ENCODE data around the gene ROM1.

The ROM1 gene

DNA sequence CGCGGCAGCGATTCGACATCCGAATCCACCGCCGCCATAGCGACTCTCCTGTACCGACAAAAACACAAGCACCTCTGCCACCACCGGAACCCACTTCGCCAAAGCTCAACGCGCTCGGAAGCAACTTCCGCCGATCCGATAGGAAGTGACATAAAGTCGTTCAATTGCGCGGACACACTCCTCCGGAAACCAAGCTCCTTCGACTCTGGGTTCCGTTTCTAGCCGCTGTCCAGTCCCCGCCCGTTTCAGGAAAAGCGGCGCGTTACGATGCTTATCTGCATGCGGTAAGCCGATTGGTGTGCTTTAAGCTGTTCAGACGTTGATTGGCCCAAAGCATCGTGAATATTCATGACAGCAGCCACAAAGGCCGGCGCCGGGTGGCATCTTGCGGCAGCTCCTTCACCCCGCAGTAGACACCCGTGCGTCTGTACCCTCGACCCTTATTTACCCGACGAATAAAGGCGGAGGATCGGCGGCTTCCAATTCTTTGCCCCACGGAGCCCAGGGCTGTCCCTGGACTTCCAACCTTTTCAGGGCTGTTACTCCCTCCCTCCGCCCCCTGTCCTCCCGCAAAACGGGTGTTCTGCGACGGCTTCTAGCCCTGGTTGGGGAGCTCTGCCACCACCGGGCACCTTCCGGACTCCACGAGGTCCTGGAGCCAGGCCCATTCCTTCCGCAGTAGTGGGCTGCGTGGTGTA lies 21.5 kb upstream of the ROM1 start, which contains the start of gene TUT1:
TSS of gene TUT1 (minus strand) at position 76 of the 698 bp plus-strand sequence. CDS start at position 38, 38 bp downstream.
- peak; percentile 80 to 100 for DNase-seq

DNA sequence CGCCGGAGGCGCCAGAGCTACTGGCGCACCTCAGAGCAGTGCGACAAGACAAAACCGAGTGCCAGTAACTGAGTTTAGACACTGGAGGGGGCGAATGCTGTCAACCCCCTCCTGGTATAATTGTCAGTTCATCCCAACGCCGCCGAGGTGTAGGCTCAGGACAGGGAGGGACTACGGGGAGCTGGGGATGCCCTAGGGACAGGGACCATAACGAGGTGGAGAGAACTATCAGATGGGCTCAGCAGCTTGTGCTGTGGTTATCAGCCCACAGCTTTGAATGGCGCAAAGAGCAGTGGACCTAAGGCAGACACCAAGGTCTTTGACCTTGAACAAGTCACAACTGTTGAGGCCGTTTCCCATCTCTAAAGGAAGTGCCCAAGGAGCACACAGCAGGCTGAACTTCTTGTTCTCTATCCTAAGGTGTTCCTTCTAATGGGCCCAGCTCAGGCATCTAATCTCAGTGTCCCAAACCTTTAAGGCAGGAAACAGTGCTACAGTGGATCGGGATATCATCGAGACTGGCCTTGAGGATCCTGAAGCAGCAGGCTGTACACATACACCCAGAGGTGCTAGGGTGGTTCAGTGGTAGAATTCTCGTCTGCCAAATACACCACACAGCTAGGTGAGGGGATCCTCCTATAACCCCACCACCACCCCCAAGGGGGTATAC lies 20.8 kb upstream of the ROM1 start:
- no peak for DNase-seq

DNA sequence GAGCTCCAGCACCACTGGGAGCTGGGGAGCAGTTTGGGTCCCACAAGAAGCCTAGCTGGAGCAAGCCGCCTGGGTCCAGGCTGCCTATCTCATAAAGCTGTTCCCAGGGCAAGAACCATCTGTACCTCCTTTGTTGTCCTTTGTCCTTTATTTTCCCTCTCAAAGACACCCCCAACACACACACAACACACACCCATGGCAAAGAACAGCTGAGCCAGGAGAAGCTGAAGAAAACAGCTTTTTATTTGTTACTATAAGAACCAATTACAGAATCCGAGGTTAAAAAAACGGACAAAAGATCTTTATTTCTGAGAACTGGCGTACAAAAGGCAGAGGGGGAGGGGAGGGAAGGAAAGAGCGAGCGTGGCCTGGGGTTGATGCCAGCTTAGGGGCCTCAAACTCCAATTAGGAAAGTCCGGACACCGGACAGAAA lies 20.1 kb upstream of the ROM1 start:
- no peak for DNase-seq

DNA sequence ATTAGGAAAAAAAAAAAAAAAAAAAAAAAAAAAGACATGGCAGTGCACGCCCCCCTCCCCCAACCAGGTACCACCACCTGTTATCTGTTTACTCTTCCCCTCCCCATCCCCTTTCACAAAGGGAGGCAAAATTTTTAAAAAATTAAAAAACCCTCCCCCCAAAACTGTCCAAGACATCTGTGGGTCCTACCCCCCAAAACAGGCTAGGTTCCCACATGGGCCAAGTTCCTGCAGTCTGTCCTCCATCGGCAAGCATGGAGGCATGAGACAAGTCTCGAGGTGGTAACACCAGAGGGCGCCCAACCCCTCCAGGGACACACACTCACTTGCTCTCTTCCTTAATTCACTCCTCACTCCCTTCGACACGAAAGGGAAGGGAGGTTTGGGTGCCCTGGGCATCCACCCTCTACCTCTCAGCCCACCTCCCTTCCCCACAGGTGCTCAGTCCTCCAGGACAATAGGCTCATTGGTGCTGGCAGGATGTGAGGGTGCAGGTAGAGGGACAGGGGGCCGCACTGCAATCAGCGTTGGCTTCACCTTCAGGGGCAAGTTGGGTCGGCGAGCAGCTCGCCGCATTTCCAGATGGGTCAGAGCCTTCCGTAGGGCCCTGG lies 19.5 kb upstream of the ROM1 start:
- peak; percentile 45 to 57 for DNase-seq

DNA sequence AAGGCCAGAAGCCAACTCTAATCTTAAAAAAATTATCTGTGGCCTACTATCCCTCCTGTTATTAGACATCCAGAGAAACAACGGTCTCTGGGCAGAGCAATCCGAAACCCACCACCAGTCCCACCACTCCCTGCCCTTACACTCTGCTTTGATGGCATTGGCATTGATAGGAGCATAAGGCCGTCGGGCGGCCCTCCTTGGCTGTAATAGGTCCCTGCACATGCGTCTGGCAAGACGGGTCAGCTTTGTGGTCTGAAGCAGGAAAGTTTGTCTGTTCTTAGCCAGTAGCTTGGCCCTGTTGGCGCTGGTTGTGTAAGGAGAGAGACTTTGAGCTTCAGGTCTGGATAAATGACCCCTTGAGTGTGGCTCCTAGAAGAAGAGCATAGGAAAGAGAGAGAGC lies 17.9 kb upstream of the ROM1 start:
- no peak for DNase-seq

DNA sequence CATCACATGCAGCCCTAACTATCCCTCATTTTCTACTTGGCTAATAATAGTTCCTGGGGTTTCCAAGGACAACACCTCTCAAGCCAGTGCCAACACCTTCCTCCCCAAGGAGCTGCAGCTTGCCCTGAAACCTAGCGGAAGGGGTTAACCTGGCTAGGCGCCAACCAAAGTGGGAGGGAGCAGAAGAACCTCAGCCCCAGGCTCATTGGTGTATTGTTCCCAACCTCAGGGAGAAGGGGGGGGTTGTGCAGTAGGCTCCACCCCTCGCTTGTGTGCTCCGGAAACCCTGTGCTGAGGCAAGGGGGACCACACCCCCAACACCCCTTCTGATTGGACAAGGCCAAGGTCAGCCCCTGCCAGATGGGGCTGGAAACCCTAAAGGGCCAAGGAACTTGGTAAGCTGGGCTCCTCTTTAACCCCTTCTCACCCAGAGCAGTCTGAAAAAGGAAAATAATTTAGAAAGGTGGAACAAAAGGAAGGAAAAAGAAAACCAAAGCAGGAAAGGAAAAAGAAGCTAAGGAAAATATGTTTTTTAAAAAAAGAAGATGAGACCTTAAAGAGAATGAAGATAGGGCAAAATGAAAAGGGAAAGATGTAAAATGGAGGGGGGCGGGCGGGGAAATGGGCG lies 13.9 kb upstream of the ROM1 start:
- DNase-seq: peak; percentile 60 to 96

DNA sequence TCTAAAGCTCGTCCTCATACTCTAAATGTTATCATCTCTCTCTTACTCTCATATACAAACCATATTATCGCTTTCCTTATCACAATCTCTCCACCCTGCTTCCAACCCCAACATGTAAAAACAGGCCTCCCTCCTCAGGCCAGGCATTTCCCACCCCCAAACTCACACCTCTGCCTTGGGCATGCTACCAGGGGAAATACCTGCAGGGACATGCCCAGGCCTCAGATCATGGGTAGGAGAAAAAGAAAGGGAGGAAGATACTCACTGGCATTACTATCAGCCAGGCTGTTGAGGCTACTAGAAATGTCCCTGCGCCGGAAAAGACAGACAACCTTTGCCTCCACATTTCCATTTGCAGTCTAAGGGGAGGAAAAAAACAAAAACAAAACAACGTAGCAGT lies 13.2 kb upstream of the ROM1 start:
- DNase-seq: no peak

DNA sequence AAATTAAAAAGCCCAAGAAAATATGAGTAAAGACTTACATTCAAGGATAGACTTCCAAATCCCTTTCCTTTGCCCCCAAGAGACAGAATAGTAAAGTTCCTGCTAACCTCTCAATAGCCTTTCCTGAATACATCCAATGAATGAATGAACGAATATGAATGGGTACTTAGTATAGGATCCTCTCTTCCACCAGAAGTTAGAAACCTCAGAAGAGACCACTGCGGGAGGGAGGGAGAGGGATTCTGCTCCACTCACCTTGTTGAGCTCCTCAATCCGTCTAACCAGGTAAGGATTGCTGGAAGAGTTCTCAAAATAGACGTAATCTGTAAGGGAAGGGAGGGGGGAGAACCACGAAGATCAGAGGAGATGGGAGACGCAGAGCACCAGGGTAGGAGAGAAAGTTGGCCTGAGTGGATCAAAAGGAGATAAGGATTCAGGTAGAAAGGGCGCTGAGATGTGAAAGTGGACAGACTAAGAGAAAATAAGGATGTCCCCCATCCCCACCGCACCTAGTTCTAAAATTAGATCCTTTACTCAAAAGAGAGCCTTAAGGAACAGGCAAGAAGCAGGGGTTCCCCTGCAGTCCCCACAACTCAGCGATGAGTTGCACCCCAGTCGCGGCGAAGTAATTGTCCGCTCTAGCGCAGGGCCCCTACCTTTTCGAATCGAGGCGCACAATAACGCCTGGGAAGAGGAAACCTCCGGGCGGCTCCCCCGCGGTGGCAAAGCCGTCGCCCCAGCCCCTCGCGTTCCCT lies 12.5 kb upstream of the ROM1 start:
- no peak for DNase-seq

DNA sequence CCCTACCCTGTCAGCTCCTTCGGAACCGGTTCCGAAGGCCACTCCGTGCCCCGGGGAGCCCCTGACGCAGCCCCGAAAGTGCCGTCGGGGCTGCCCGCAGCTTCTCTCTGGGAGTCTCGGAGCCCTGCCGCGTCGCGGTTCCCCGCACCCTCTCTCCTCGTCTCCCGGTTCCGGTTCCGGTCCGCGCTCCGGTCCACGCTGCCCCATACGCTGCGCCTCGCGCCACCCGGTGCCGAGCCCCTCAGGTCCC lies 12.0 kb upstream of the ROM1 start:
- DNase-seq: peak in 1 of 2 donors; percentile 42

DNA sequence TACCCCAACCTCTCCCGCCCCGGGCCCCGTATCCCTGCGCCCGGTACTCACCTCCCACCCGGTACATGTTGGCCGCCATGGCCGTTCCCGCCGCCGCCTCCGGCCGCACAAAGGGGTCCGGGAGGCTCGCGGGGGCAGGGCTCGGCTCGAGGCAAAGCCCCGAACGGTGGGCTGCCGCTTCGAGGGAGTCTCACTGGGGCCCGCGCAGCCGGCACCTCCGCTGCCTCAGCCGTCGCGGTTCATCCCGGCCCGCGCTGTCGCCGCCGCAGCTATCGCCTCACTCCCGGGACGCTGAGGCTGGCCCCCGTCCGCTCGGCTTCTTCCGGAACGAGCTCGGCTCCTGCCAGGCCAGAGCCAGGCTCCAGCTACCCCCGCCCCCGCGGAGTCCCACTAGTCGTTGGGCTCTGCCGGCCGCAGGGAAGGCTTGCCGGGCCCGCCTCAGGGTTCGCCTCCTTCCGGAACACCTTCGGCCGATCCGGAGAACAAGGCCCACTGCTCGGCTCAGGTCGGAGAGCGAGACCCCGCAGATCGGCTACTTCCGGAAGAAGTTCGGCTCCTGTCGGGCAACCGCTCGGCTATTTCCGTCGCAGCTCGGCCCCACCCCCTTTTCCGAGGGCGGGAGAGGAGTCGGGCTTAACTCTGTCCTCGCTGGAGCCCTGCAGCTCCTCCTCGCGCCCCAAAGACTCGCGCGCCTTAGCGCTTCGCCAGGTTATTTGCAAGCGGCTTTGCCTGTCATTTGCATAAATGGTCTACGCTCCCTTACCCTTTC lies 11.5 kb upstream of the ROM1 start, which contains the start of gene MTA2:
TSS of gene MTA2 (minus strand) at position 494 of the 769 bp plus-strand sequence. CDS start at position 79, 415 bp downstream.
- DNase-seq: peak; percentile 93 to 96

DNA sequence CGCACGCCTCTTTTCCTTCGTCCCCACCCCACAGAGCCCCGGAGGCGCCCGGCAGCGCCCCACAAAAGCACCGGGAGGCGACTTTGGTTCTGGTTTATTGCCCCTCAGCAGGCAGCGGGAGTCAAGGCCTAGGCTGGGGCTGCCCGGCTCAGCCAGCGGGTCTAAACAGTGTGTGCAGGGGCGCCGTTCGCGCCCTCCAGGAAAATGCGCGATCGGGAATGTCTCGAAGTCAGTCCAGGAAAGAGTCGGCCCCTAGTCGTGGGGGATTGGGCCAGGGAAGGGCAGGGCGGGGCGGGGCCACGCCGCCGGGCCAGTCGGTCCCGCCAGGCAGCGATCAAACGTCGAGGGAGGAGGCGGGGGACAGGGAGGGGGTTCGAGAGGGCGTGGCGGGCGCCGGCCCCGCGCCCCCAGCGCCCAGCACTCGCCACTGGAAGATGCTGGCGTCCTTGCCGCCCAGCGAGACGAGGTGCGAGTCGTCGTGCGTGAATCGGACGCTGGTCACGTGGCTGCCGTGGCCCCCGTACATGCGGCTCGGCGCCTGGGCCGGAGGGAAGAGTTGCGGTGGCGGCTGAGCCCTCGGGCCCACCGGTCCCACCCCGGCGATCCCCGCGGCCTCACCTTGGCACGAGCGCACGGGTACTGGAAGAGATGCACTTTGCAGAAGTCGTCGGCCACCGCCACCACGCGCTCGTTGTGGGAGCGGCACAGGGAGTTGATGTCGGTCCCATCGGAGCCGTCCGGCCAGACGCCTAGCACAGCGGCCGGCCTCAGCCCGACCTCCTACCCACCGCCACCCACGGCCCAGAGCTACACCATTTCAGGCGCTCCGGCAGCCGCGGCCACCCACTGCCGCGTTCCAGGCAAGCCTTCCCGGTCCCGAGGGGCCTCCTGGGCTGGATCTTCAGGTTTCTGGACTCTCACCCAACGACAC lies 10.7 kb upstream of the ROM1 start:
- DNase-seq: peak in 1 of 2 donors; percentile 70

DNA sequence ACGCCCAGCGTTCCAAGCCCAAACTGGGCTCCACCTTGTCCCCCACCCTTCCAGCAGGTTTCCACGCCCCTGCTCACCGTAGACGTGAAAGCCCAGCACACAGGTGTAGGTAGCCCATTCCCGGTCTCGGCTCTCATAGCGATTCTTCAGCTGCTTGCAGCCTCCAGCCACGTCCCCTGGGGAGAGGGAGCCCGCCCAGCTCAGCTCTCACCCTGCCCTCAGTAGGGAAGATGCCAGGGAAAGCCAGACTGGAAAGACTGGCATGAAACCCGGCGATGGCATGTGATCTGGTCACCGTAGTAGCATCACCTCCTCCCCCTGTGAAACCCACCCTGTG lies 10.0 kb upstream of the ROM1 start:
- no peak for DNase-seq

DNA sequence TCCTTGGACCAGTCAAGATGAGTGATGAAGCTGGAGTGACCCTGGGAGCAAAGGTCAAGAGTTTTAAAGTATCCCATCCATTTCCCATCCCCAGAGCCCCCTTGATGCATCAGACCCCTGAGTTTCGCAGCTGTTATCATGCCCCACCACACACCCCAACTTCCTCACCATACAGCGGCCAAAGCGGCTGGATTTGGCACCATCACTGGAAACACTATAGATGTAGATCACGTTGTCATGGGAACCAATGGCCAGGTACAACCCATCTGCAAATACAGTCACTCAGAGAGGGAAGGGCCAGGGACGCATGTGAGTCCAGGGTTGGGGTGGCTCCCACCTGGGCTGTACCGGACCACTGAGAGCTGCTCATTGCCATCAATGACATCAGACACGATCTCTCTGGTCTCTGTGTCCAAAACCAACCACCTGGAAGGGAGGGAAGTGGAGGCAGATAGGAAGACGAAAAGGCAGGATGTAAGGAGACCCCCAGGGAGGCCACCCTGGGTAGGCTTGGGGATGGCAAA lies 9.2 kb upstream of the ROM1 start:
- no peak for DNase-seq

DNA sequence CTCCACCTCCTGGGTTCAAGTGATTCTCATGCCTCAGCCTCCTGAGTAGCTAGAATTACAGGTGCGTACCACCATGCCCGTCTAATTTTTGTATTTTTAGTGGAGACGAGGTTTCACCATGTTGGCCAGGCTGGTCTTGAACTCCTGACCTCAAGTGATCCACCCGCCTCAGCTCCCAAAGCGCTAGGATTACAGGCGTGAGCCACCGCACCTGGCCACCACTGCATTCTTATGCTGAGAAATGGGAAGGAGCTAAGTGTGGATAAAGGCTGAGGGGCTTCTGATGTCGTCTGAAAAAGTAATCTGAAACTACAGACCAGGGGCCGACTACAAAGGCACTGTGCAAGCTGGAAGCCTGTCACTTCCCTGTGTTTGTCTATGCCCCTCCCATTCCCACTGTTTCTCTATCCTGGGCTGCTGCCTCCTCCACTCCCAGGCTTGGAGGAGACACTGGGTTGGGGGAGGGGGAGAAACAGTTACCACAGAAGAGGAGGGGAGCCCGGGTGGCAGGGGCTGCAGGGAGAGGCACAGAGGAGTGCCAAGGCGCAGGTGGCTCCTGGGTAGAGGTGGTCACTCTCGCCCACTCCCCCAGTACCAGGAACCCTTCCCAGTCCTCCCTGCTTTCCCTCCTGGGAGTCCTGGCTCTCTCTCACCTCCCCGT lies 8.5 kb upstream of the ROM1 start:
- DNase-seq: no peak

DNA sequence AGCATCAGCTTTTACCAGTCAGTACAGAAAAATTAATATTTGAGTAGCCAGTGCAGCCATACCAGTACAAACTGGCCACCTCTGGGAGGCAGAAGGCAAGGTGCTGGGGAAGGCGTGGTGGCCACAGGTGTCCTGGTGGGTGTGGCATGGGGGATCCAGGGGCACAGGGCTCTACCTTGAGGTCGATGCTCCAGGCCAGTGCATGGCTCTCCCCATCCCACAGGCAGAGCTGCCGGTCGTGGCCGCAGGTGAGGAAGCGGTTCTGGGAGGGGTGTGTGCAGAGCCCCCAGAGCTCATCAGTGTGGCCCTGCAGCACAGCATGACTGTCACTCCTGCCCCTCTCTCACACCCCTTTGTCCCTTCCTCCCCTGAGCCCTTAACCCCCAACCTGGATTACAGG lies 7.6 kb upstream of the ROM1 start:
- DNase-seq: no peak

DNA sequence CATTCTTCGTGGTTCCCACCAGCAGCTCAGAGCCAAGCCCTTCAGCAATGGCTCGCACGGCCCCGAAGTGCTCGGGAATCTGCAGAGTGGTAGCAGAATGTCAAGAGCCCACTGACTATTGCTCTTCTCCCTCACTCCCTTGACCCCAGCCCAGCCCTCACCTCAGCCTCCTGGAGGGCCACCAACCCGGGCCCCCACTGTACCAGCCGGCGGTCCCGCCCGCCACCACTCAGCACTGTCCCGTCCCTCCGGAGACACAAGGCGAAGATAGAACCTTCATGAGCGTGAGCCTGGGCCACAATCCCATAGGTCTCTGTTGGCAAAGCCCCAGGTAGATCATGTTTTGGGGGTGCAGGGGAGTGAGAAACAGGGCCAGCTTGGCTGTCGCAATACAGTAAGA lies 7.2 kb upstream of the ROM1 start:
- DNase-seq: no peak

DNA sequence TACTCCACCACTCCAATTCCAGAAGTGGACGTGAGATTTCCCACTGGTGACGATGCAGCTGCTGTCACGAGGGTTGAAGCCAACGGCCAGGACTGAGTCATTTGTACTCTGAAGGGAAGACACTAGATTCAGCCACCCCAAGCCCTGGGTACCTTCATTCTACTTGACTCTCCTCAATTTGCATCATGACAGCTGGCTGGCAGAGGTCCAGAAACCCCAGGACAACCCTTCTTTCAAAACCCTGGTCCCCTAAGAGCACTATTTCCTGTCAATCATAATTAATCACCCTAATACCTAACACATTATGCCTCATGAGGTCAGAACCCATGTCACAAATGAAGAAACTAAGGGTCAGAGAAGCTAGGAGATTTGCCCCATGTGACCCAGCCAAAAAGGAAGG lies 5.3 kb upstream of the ROM1 start:
- peak in 1 of 2 donors; percentile 36 for DNase-seq

DNA sequence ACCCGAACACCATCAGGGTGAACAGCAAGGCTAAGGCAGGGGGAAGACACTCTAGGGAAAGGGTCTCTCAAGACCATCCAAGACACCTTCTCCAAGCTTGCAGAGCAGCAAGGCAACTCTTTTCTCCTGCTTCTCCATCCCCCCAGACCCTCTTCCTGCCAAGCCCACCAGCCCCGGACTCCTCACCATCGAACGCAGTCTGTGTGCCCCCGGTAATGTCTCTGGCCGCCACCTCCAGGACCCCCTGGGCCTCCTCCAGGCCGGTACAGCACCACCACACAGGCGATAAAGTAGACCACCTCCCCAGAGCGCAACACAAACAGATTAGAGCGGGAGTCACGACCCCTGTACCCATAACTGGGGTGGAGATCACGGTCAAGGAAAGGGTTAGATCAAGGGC lies 4.3 kb upstream of the ROM1 start:
- no peak for DNase-seq

DNA sequence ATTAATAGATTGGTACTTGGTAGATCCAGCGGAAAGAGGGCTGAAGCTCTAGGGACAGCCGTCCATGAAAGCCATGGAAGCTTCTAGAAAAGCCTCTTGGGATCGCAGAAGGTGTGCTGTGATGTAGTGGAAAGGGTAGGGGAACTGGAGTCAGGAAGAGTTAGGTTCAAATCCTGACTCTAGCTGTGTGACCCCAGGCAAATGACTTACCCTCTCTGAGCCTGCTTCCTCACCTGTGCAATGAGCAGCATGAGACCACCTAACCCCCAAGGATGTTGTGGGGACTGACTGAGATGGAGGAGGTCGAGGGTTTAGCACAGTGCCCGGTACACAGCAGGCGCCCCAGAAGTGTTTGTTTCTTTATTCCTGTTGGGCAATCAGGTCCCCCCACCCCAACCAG lies 2.7 kb upstream of the ROM1 start:
- DNase-seq: no peak

Data from bone marrow (tissue), 2 donors.